ENCODE data around the gene LAMA2. TPM values are rescaled to one million over a fixed set of nuclear protein-coding genes. Genes with fewer than 3 reads are reported as not detected.

LAMA2 gene
- total RNA-seq, 1 experiment from 2014 or later: 8.2 TPM

- TF ChIP-seq ELF1 (IDR thresholded peaks at IDR 0.05; ENCODE audit: borderline replicate concordance, low read depth) (no peak), ATF3 (IDR thresholded peaks at IDR 0.05) (no peak), YY1 (IDR thresholded peaks at IDR 0.05; ENCODE audit: extremely low read depth, insufficient replicate concordance, low read depth, low read length) (no peak), POLR2AphosphoS5 (IDR thresholded peaks at IDR 0.05; ENCODE audit: low read depth, low read length) (no peak), EZH2phosphoT487 (IDR thresholded peaks at IDR 0.05; ENCODE audit: borderline replicate concordance) (no peak), CTCF (IDR thresholded peaks at IDR 0.05 in 2 of 3, conservative IDR thresholded peaks at IDR 0.05 in 1 of 3; ENCODE audit: borderline replicate concordance in 1 of 3, insufficient read depth in 1 of 3, low read depth in 2 of 3, low read length in 2 of 3) (no peak), EGR1 (IDR thresholded peaks at IDR 0.05; ENCODE audit: low read depth) (no peak), EZH2 (IDR thresholded peaks at IDR 0.05) (no peak), CEBPB (IDR thresholded peaks at IDR 0.05; ENCODE audit: low read depth) (no peak), MAX (IDR thresholded peaks at IDR 0.05) (no peak), SP1 (IDR thresholded peaks at IDR 0.05; ENCODE audit: low read depth) (no peak), TCF7L2 (IDR thresholded peaks at IDR 0.05; ENCODE audit: borderline replicate concordance, extremely low read depth, insufficient read depth, insufficient read length) (no peak), CBX3 (IDR thresholded peaks at IDR 0.05; ENCODE audit: low read depth) (no peak), SRF (IDR thresholded peaks at IDR 0.05; ENCODE audit: low read depth) (no peak), POLR2A (IDR thresholded peaks at IDR 0.05; ENCODE audit: borderline replicate concordance, extremely low read depth, insufficient read depth, insufficient read length) (no peak), FOSL1 (IDR thresholded peaks at IDR 0.05; ENCODE audit: low read depth) (no peak), SIN3A (IDR thresholded peaks at IDR 0.05; ENCODE audit: low read depth) (no peak), REST (IDR thresholded peaks at IDR 0.05; ENCODE audit: low read depth) (no peak)
- POLR2A ChIA-PET: no interaction called here
- H3K27ac ChIP-seq (ENCODE audit: low read depth, low read length): no peak overlapping the region
- H3K9ac ChIP-seq (ENCODE audit: low read length): no peak overlapping the region
- intact Hi-C loops (cut with micrococcal nuclease): no loop called here
- BruUV-seq (replicated peaks): no TSS peak
- no peaks in the 10 kb centered on the region for H3K9me3 ChIP-seq (ENCODE audit: control insufficient read depth in 1 of 2, insufficient read depth in 1 of 2, low read depth in 1 of 2, low read length in 2 of 2)
- no peaks in the 10 kb centered on the region for H4K20me1 ChIP-seq (ENCODE audit: insufficient read depth)
- H3K36me3 ChIP-seq (ENCODE audit: control insufficient read depth in 1 of 2, insufficient read depth in 2 of 2, low read length in 2 of 2): no peaks in the 10 kb centered on the region
- no peaks in the 10 kb centered on the region for H3K9me2 ChIP-seq (ENCODE audit: insufficient read depth)
- no peaks in the 10 kb centered on the region for H3K4me1 ChIP-seq (ENCODE audit: control insufficient read depth in 1 of 2, insufficient read depth in 2 of 2, low read length in 2 of 2)
- ATAC-seq (no peak), DNase-seq (ENCODE audit: low read depth, low spot score) (no peak)
- H2AFZ ChIP-seq (ENCODE audit: low read depth, low read length, poor library complexity, severe bottlenecking): no peak overlapping the region
- H3K4me3 ChIP-seq (replicated peaks in 1 of 2; ENCODE audit: low read depth in 1 of 2, low read length in 2 of 2): no peak overlapping the region
- H3K27me3 ChIP-seq (ENCODE audit: insufficient read depth, low read length): no peaks in the 10 kb centered on the region
- CTCF ChIA-PET: no interaction called here
- no peak overlapping the region for H3K4me2 ChIP-seq (ENCODE audit: low read length)
- RAD21 ChIA-PET (ENCODE audit: low non-redundant PET in 1 of 2, low total read pairs in 2 of 2, uncharacterized antibody in 2 of 2, unreplicated experiment in 2 of 2): no interaction called here
- no peaks in the 10 kb centered on the region for H3K79me2 ChIP-seq (ENCODE audit: insufficient read depth, low read length)
These were observed 147.3 kb downstream of the LAMA2 start for GRCh38 chr6:129030215-129030614.
